ENCODE data around the gene DLGAP4.

Gene DLGAP4

GRCh38 chr20:36308353-36308752 is 2.2 kb downstream of the DLGAP4 start:
- no peak for DNase-seq

GRCh38 chr20:36308986-36309385 is 2.8 kb downstream of the DLGAP4 start:
- no peak for DNase-seq

- DNase-seq, result no peak
Measured at GRCh38 chr20:36309643-36310042, 3.5 kb downstream of the DLGAP4 start.

- no peak for DNase-seq
Measured at GRCh38 chr20:36310215-36310981, 4.3 kb downstream of the DLGAP4 start.

- no peak for DNase-seq
Measured at GRCh38 chr20:36311141-36311853, 5.2 kb downstream of the DLGAP4 start.

GRCh38 chr20:36311854-36312723 is 6.0 kb downstream of the DLGAP4 start:
- DNase-seq, result no peak

GRCh38 chr20:36312724-36313441 is 6.7 kb downstream of the DLGAP4 start:
- DNase-seq, result no peak

- DNase-seq, result no peak
Measured at GRCh38 chr20:36313476-36313875, 7.3 kb downstream of the DLGAP4 start.

- DNase-seq, result no peak
Measured at GRCh38 chr20:36313926-36314325, 7.8 kb downstream of the DLGAP4 start.

GRCh38 chr20:36314734-36315544 is 8.8 kb downstream of the DLGAP4 start:
- DNase-seq, result no peak

GRCh38 chr20:36315545-36316351 is 9.6 kb downstream of the DLGAP4 start:
- no peak for DNase-seq

GRCh38 chr20:36317675-36318074 is 11.5 kb downstream of the DLGAP4 start:
- DNase-seq, result no peak

- DNase-seq, result no peak
Measured at GRCh38 chr20:36318166-36318565, 12.0 kb downstream of the DLGAP4 start.

- DNase-seq, result no peak
Measured at GRCh38 chr20:36319356-36320260, 13.5 kb downstream of the DLGAP4 start.

- DNase-seq, result no peak
Measured at GRCh38 chr20:36320261-36320897, 14.2 kb downstream of the DLGAP4 start.

- DNase-seq, result no peak
Measured at GRCh38 chr20:36320898-36321695, 15.0 kb downstream of the DLGAP4 start.

- no peak for DNase-seq
Measured at GRCh38 chr20:36322131-36322530, 16.0 kb downstream of the DLGAP4 start.

- no peak for DNase-seq
Measured at GRCh38 chr20:36330091-36330490, 24.0 kb downstream of the DLGAP4 start.

Data from NCI-H524 (cell line).